AG04449 (cell line): ENCODE results near the gene GRIN2A.

ENCODE experiments used
- CTCF ChIA-PET: fragments of 350-600 bp; formaldehyde crosslinking; extraction: SDS; loops from one replicate; lab custom pipeline; 2021; ENCODE audit warnings: antibody characterized with exemption; lab: Yijun Ruan, JAX
- POLR2A ChIA-PET: fragments of 400-600, 350-600 bp; formaldehyde crosslinking; extraction: SDS; loops from one replicate; lab custom pipeline; 2020; ENCODE audit warnings: antibody characterized with exemption, inconsistent platforms; lab: Yijun Ruan, JAX
- DNase-seq: peaks from one replicate; pipeline ENCODE4 v3.0.0-alpha.2; 2010; ENCODE audit warnings: low read depth, low spot score
- H3K4me3 ChIP-seq: 2 replicates; pipeline ENCODE4 v1.5.1; 2011; ENCODE audit warnings: low read depth, mild to moderate bottlenecking, control low read depth, low read length
- CTCF ChIP-seq: IDR thresholded peaks from one replicate; pipeline ENCODE4 v1.5.1; 2011; ENCODE audit warnings: mild to moderate bottlenecking, moderate library complexity, low read length, control low read depth, inconsistent platforms; ENCODE audit not compliant: insufficient read depth; ENCODE audit errors: missing control alignments

GRIN2A gene

DNA sequence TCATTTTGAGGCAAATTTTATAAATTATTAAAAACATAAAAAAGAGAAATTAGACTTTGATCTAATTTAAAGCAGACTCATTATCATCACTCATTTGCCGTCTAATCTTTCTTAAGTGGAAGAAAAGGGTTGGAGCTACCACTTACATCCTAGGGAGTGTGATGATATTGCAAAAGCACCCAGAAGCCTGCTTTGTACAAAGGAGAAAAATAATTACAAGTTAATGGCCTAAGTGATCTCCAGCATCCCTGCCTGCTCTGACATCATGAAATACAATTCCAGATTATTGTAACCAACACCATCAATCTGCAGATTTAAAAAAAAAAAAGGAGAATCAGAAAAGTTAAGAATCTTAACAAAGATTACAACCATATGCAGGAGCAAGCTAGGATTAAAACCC is 260.2 kb downstream of the GRIN2A start:
- TF ChIP-seq CTCF, result no peak
- DNase-seq, result no peak
- ChIA-PET CTCF (no interaction called here), POLR2A (no interaction called here)
- H3K4me3 ChIP-seq, result no peak overlapping the region

- TF ChIP-seq CTCF, result no peak
- H3K4me3 ChIP-seq, result no peak overlapping the region
- ChIA-PET POLR2A (no interaction called here), CTCF (no interaction called here)
- no peak for DNase-seq
Observed at GRCh38 chr16:9919460-9919859, 262.8 kb downstream of the GRIN2A start.

DNA sequence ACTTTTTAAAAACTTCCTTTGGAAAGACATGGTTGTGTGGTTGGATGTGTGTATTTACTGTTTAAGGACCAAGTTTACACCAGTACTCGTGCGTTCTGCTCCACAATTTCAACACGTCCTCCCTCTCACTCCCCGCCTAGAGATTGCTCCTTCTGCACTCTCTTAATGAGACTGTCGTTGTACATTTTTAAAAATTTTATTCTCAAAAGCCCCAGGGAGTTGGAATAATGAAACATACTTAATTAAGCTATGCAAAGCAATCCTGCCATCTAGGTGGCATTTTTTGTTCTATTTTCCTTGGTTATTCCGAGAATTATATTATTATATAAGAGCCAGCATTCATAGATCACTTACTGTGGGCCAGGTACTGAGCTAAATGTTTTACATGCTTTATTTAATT is 264.5 kb downstream of the GRIN2A start:
- CTCF ChIA-PET, result no interaction called here
- TF ChIP-seq CTCF, result no peak
- POLR2A ChIA-PET, result no interaction called here
- no peak overlapping the region for H3K4me3 ChIP-seq
- DNase-seq, result no peak

DNA sequence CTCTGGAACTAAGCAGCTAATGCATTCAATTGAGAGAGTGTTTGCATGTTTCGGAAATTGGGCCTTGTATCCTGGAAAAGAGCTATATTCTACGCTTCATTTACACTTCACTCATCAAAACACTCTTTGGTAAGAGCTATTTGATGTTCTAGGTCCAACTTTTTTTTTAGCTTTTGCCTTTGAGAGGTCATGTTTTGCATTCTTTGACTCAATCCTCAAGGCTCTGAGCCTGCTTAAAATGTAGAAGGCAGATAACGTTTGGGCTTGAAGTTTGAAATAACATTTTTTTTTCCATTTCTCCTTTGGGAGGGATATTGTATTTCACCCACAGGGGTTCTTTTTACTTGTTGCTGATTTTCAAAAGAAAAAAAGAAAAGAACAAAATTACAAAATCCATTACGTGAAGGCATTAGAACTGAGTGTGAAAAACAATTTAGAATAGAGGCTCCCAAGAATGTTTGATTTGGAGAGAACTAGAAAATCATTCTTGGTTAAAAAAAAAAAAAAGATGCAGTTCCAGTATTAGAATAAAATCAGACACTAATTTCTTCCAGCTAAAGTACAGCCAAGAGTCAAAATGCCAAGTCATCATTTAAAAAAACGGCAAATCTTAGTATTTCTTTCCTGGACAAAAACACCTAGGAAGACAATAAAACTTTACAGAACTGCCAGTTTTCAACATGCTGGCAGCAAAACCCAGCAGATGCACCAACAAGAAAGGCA is 268.5 kb downstream of the GRIN2A start:
- no peak overlapping the region for H3K4me3 ChIP-seq
- TF ChIP-seq CTCF, result no peak
- POLR2A ChIA-PET, result no interaction called here
- no peak for DNase-seq
- CTCF ChIA-PET, result no interaction called here

DNA sequence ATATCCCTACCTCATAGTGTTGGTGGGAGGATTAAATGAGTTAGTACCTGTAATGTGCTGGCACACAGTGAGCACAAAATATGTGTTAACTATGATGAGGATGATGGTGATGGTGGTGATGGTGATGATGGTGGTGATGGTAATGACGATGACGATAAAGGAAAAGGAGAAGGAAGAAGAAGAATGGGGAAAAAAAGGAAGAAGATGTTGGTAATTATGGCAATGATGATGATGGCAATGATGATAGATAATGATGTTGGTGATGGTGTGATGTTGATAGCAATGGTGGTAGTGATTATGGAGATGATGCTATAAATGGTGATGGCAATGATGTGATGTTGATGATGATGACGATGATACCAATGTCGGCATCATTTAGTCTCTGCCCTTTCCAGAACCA is 270.2 kb downstream of the GRIN2A start:
- TF ChIP-seq CTCF, result no peak
- no peak overlapping the region for H3K4me3 ChIP-seq
- POLR2A ChIA-PET, result no interaction called here
- CTCF ChIA-PET, result no interaction called here
- DNase-seq, result no peak

GRCh38 chr16:9911231-9911630 is 271.0 kb downstream of the GRIN2A start:
- no peak for TF ChIP-seq CTCF
- H3K4me3 ChIP-seq, result no peak overlapping the region
- ChIA-PET POLR2A (no interaction called here), CTCF (no interaction called here)
- DNase-seq, result no peak
